HG02588 (cell line): ENCODE results near the gene PSME4.
A peak's percentile ranks its signal among the peaks of the same experiment; 100 is the strongest.

Source experiments
- ATAC-seq: cut with Tn5 transposase; IDR thresholded peaks from one replicate; pipeline ENCODE4 v1.9.1; 2021; ENCODE audit warnings: mild to moderate bottlenecking, moderate library complexity; ENCODE audit not compliant: unreplicated experiment

Gene PSME4

GRCh38 chr2:53970724-53971602 lies at the start of gene PSME4:
TSS of gene PSME4 (minus strand) at chr2:53970993. CDS start at chr2:53970784, 209 bp downstream.
- peak; percentile 92 for ATAC-seq

- no peak for ATAC-seq
These were observed 45.3 kb upstream of the PSME4 start for GRCh38 chr2:54015798-54016699.

- ATAC-seq = no peak
These were observed 43.2 kb upstream of the PSME4 start for GRCh38 chr2:54013996-54014395.

- no peak for ATAC-seq
These were observed 41.8 kb upstream of the PSME4 start for GRCh38 chr2:54012538-54013141.

GRCh38 chr2:54009549-54009948 lies 38.8 kb upstream of the PSME4 start:
- ATAC-seq = no peak

GRCh38 chr2:54008439-54008838 lies 37.6 kb upstream of the PSME4 start:
- no peak for ATAC-seq

- no peak for ATAC-seq
These were observed 29.7 kb upstream of the PSME4 start for GRCh38 chr2:54000524-54000923.

- ATAC-seq = no peak
These were observed 29.3 kb upstream of the PSME4 start for GRCh38 chr2:54000122-54000521.

GRCh38 chr2:53998834-53999233 lies 28.0 kb upstream of the PSME4 start:
- no peak for ATAC-seq

GRCh38 chr2:53994818-53995808 lies 24.3 kb upstream of the PSME4 start:
- ATAC-seq = no peak

GRCh38 chr2:53991948-53992347 lies 21.2 kb upstream of the PSME4 start:
- ATAC-seq = no peak

GRCh38 chr2:53989210-53989862 lies 18.5 kb upstream of the PSME4 start:
- ATAC-seq = no peak

- no peak for ATAC-seq
These were observed 16.6 kb upstream of the PSME4 start for GRCh38 chr2:53987336-53987921.

- no peak for ATAC-seq
These were observed 14.9 kb upstream of the PSME4 start for GRCh38 chr2:53985646-53986045.

- peak; percentile 27 for ATAC-seq
These were observed 647 bp downstream of the PSME4 start for GRCh38 chr2:53969968-53970723.

- no peak for ATAC-seq
These were observed 1.4 kb downstream of the PSME4 start for GRCh38 chr2:53969285-53969967.

GRCh38 chr2:53964987-53965687 lies 5.7 kb downstream of the PSME4 start:
- no peak for ATAC-seq
